PC-3 (cell line): ENCODE measurements around the gene ZRANB3.

ENCODE experiments used
- CTCF ChIP-seq: fragments of 300-600 bp; sonication (generic); conservative IDR thresholded peaks from 2 replicates; pipeline ENCODE4 v1.5.1; 2017; ENCODE audit warnings: antibody characterized with exemption, low read depth, mild to moderate bottlenecking, low read length
- EZH2phosphoT487 ChIP-seq: fragments of 300-600 bp; sonication (generic); IDR thresholded peaks from 2 replicates; pipeline ENCODE4 v1.6.1; 2018; ENCODE audit warnings: mild to moderate bottlenecking, antibody characterized with exemption, low read length, borderline replicate concordance

- TF ChIP-seq CTCF (no peak), EZH2phosphoT487 (no peak)
Measured at GRCh38 chr2:135451966-135452365, 79.1 kb downstream of the ZRANB3 start.
